Lung (tissue), 12 donors: Measurements from ENCODE around the gene DYRK1A. TPM values are rescaled to one million over a fixed set of nuclear protein-coding genes. Genes with fewer than 3 reads are reported as not detected.

Experiments
- ATAC-seq: fragments of 200-7000 bp; cut with Tn5 transposase; one replicate; pipeline ENCODE4 v1.9.1; 2020; ENCODE audit warnings: moderate number of reproducible peaks; ENCODE audit not compliant: insufficient read depth, low FRiP score
- DNase-seq, 3 donors: peaks; one replicate each; pipeline ENCODE4 v3.0.0-alpha.2; 2013 to 2017
- H3K27ac ChIP-seq, 2 donors: one replicate each; pipeline ENCODE4 v1.5.1; 2013; ENCODE audit warnings: mild to moderate bottlenecking in 2 of 2, moderate library complexity in 2 of 2, control low read depth in 1 of 2, inconsistent platforms in 1 of 2, low read depth in 1 of 2, low read length in 1 of 2
- H3K27me3 ChIP-seq, 3 donors: one replicate each; pipeline ENCODE4 v1.5.1; 2013; ENCODE audit warnings: low read length in 2 of 3; ENCODE audit not compliant: control insufficient read depth in 3 of 3, insufficient read depth in 3 of 3
- H3K36me3 ChIP-seq, 4 donors: one replicate each; pipeline ENCODE4 v1.5.1; 2013; ENCODE audit warnings: low read length in 4 of 4, mild to moderate bottlenecking in 1 of 4, moderate library complexity in 1 of 4; ENCODE audit not compliant: control insufficient read depth in 4 of 4, insufficient read depth in 4 of 4
- H3K4me1 ChIP-seq, 5 donors: one replicate each; pipeline ENCODE4 v1.5.1; 2013; ENCODE audit warnings: low read length in 5 of 5, mild to moderate bottlenecking in 2 of 5, moderate library complexity in 1 of 5; ENCODE audit not compliant: control insufficient read depth in 5 of 5, insufficient read depth in 5 of 5
- H3K4me3 ChIP-seq: one replicate; pipeline ENCODE4 v1.5.1; 2013; ENCODE audit warnings: mild to moderate bottlenecking, control low read depth, moderate library complexity
- H3K9ac ChIP-seq, 2 donors: one replicate each; pipeline ENCODE4 v1.5.1; 2013; ENCODE audit warnings: low read length in 2 of 2, control low read depth in 1 of 2; ENCODE audit not compliant: insufficient read depth in 1 of 2
- H3K9me3 ChIP-seq, 4 donors: one replicate each; pipeline ENCODE4 v1.5.1; 2013; ENCODE audit warnings: low read length in 3 of 4, mild to moderate bottlenecking in 1 of 4, moderate library complexity in 1 of 4; ENCODE audit not compliant: control insufficient read depth in 4 of 4, insufficient read depth in 3 of 4
- CTCF ChIP-seq: IDR thresholded peaks from 2 replicates; pipeline ENCODE4 v1.5.1; 2012; ENCODE audit warnings: mild to moderate bottlenecking; ENCODE audit errors: control extremely low read depth, extremely low read depth
- WGBS, 2 donors: extraction: QIAGEN DNeasy Blood & Tissue Kit; methylation state at CpG; one replicate each; pipeline ENCODE4 v1.1.7; 2013; 5-methylcytosine and 5-hydroxymethylcytosine counted together
- polyA plus RNA-seq, 2 donors: library from polyadenylated mRNA; stranded (reverse); fragments of 200-250 nt; gene quantifications; one replicate each; pipeline ENCODE4 v1.2.1, GENCODE V29; 2013
- total RNA-seq, 2 donors: library from RNA; depleted of rRNA in 1 of 2; stranded (reverse); fragments of >200 nt in 1 of 2; gene quantifications; one replicate each; pipeline ENCODE4 v1.2.1, GENCODE V29; 2014 to 2021
- donor health status: control.
- donor health status: control.
- donor health status: Bipolar disorder and iron deficiency.
- donor health status: healthy.
- donor health status: DM: yes; HTN: yes; CAD: no.

Gene DYRK1A
- total and polyA plus RNA-seq, 4 donors = 22.1 to 149 (median 43.3) TPM

GRCh38 chr21:37398697-37399096, 32.1 kb downstream of the DYRK1A start:
- ATAC-seq (no peak), DNase-seq (no peak)
- 83 to 87% methylated on average over 5 of the region's 5 CpGs for WGBS, 2 donors
- H3K4me1 ChIP-seq = peaks cover 0 to 39% (median 3%) of the 10 kb centered on the region in 5 donors
- no peaks in the 10 kb centered on the region for H3K27me3 ChIP-seq
- no peak overlapping the region for H3K27ac ChIP-seq
- H3K9ac ChIP-seq = no peak overlapping the region
- TF ChIP-seq CTCF = no peak
- H3K9me3 ChIP-seq = no peaks in the 10 kb centered on the region
- peaks cover 0 to 3% (median 0%) of the 10 kb centered on the region in 4 donors for H3K36me3 ChIP-seq
- H3K4me3 ChIP-seq = no peak overlapping the region

- Histone ChIP-seq H3K4me3 (no peak overlapping the region), H3K36me3 (peaks cover 0 to 3% (median 0%) of the 10 kb centered on the region in 4 donors), H3K4me1 (peaks cover 0 to 46% (median 7%) of the 10 kb centered on the region in 5 donors), H3K9me3 (no peaks in the 10 kb centered on the region), H3K27ac (no peak overlapping the region), H3K27me3 (no peaks in the 10 kb centered on the region), H3K9ac (no peak overlapping the region)
- ATAC-seq (no peak), DNase-seq (no peak)
- WGBS, 2 donors = 98% methylated on average over 3 of the region's 3 CpGs
- TF ChIP-seq CTCF = no peak
Measured at GRCh38 chr21:37402251-37402867, 35.8 kb downstream of the DYRK1A start.

- no peaks in the 10 kb centered on the region for H3K27me3 ChIP-seq
- peaks cover 0 to 39% (median 16%) of the 10 kb centered on the region in 5 donors for H3K4me1 ChIP-seq
- H3K9ac ChIP-seq = no peak overlapping the region
- 61 to 66% methylated on average over 4 of the region's 4 CpGs for WGBS, 2 donors
- H3K36me3 ChIP-seq = peaks cover 0 to 3% (median 0%) of the 10 kb centered on the region in 4 donors
- ATAC-seq (no peak), DNase-seq (no peak)
- no peak overlapping the region for H3K4me3 ChIP-seq
- no peaks in the 10 kb centered on the region for H3K9me3 ChIP-seq
- no peak for TF ChIP-seq CTCF
- no peak overlapping the region for H3K27ac ChIP-seq
Measured at GRCh38 chr21:37405629-37406028, 39.1 kb downstream of the DYRK1A start.
